ENCODE data around the gene CFAP410.

Gene CFAP410

DNA sequence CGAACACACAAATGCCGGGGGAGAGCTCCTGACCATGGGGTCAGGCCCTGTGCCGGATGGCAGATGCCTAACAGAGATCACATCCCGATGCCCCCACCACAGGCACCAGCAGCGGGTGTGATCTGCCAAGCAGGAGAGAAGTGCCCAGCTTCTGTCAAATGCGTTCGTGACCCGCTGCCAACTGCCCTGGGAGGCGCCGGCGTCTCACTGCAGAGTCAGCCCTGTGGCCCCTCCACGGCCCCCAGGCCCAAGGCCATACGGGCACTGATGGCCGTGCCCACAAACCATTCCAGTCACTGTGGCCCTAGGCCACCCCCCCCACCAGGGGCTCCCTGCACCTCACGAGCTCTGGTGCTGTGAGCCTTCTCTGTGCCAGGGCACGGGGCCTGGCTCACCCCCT lies 8.0 kb downstream of the CFAP410 start:
- Mint-ChIP-seq H3K27me3 (no peaks in the 10 kb centered on the region), H3K4me3 (no peak overlapping the region), H3K4me1 (peaks cover 4% of the 10 kb centered on the region), H3K27ac (peak overlapping the region; percentile 31 to 85), H3K9me3 (no peaks in the 10 kb centered on the region)
- ATAC-seq: no peak
- no peak for DNase-seq

DNA sequence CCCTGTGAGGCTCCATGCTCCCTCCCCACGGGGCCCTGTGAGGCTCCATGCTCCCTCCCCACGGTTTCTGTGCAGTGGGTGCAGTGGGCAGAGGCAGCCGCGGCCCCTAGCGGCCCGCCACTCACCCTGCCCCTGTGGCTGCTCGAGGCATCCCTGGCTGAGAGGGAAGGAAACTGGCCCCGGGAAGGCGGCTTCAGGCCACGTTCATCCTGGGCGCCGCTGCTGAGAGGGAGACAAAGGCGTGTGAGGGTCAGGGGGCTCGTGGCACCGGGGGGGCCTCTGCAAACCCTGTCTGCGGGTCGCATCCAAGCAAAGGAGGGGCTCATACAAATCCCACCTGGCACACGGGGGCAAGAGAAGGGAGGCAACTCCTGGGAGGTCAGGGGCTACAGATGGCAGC lies 8.5 kb downstream of the CFAP410 start:
- no peak for ATAC-seq
- peaks cover 4% of the 10 kb centered on the region for H3K4me1 Mint-ChIP-seq
- peak overlapping the region in 1 of 2 donors; percentile 85 for H3K27ac Mint-ChIP-seq
- H3K9me3 Mint-ChIP-seq: no peaks in the 10 kb centered on the region
- H3K27me3 Mint-ChIP-seq: no peaks in the 10 kb centered on the region
- no peak overlapping the region for H3K4me3 Mint-ChIP-seq
- DNase-seq: no peak

DNA sequence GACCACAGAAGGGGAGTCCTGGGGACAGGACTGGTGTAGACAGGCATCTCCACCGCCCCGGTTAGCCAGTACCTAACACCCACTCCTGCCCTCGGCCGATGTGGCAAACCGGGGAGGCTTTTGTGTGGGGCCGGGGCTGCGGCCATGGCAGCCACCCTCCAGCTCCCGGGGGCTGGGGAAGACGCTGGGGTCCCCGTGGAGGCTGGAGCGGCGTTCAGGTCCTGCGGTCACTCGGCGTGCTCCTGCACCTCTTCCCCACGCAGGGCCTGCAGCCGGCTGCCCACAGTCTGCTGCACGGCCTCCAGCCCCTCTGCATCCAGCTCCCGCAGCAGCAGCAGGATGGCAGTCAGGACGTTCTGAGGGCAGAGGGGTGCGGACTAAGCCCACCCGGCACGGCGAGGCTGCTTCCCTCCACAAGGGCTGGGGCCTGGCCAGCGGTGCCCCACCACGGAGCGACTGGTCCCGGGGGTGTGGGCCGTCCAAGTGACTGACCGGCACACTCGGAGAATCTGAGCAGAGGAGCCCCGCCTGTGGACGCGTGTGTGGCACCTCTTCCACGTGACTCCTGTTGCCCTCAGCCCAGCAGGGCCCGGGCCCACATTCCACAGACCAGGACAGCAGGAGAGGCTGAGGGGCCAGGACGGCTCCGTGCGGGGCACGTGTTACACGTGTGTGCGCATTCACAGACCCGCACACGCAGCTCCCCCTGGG lies 9.1 kb downstream of the CFAP410 start:
- DNase-seq: no peak
- H3K27ac Mint-ChIP-seq: no peak overlapping the region
- H3K4me1 Mint-ChIP-seq: peaks cover 4% of the 10 kb centered on the region
- no peaks in the 10 kb centered on the region for H3K27me3 Mint-ChIP-seq
- peak; percentile 5 for ATAC-seq
- H3K4me3 Mint-ChIP-seq: no peak overlapping the region
- H3K9me3 Mint-ChIP-seq: no peaks in the 10 kb centered on the region

DNA sequence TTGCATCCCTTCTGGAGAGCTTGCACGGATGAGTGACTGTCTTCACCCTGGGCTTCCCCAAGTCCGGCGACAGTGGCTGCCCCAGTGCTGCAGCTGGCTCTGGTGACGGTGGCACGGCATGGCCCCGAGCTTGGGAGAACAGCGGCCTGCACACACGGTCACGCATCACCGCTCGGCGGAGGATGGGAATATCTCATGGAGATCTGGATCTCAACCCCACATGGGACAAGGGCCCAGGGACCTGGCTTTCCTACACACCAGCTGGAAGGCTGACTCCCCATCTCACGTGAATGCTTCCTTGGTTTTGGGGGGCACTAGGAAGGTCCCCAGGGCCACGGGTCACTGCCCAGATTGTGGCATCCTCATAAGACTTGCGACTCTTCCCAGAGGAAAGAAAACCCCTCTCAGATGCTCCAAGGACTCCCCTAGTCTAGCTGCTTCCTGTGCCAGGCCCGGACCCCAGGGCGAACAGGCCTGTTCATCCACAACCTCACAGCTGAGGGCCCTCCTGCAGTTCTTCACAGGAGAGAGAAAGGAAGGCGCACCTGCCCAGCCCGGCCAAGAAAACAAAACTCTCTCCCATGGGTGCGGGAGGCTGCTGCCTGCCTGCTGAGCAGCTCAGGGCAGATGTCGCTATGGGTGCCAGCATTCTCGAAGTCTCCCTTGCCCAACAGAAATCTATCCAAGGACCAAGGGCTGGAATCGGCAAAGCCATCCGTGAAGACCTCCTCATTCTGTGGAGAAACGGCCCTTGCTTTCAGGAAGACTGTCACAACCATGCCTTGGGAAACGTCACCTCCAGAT lies 9.9 kb downstream of the CFAP410 start:
- ATAC-seq (no peak), DNase-seq (no peak)
- Mint-ChIP-seq H3K4me1 (peaks cover 4% of the 10 kb centered on the region), H3K4me3 (no peak overlapping the region), H3K27me3 (no peaks in the 10 kb centered on the region), H3K27ac (peak overlapping the region in 1 of 2 donors; percentile 61), H3K9me3 (no peaks in the 10 kb centered on the region)

DNA sequence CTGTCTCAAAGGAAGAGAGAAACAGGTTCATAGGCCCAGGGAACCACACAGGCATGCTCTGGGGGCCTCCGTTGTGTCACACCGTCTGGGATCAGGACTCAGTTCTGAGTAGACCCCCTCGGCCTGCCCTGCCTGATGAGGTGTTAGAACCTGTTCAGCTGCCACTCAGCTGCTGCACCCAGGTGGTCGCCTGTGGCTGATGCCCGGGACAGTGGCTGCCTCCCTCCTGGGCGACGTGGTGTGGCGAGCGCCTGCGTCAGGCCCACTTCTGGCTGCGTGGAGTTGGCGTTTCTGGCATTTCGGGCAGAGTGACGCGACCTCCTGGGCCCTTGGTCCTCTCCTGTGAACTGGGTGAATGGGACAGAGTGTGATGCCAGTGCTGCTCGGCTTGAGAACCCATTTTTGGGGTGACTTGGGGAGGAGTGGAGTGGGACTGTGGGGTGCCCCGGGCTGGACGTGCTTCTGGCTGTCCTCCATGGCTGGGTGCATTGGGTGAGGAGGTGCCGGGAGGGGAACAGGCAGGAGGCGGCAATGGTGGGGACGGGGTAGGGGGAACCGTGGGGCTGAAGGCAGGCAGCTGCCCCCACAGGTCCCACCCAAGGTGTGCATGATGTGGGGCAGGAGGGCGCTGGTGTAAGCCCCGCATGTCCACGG lies 10.8 kb downstream of the CFAP410 start:
- Mint-ChIP-seq H3K27ac (peak overlapping the region in 1 of 2 donors; percentile 59), H3K27me3 (no peaks in the 10 kb centered on the region), H3K4me3 (no peak overlapping the region), H3K9me3 (no peaks in the 10 kb centered on the region), H3K4me1 (peaks cover 4% of the 10 kb centered on the region)
- ATAC-seq (no peak), DNase-seq (no peak)

DNA sequence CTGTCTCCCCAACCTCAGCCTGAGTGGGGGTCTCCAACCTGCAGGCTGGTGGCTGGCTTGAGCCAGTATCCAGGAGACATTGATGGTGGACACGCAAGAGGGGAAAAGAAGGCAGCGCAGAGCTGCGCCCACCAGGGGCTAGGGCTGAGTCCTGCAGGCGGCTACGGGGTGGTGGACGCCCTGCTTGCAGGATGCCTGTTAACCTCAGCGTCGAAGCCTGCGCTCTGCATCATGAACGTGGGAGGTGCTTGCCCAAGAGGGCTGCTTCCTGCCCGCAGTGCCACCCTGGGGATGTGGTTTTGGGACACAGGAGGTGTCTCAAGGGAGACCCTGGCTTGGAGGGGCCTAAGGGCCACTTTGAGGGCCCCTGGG lies 11.6 kb downstream of the CFAP410 start:
- Mint-ChIP-seq H3K4me1 (peaks cover 4% of the 10 kb centered on the region), H3K9me3 (no peaks in the 10 kb centered on the region), H3K4me3 (no peak overlapping the region), H3K27ac (peak overlapping the region; percentile 71 to 78), H3K27me3 (no peaks in the 10 kb centered on the region)
- no peak for ATAC-seq
- DNase-seq: no peak

DNA sequence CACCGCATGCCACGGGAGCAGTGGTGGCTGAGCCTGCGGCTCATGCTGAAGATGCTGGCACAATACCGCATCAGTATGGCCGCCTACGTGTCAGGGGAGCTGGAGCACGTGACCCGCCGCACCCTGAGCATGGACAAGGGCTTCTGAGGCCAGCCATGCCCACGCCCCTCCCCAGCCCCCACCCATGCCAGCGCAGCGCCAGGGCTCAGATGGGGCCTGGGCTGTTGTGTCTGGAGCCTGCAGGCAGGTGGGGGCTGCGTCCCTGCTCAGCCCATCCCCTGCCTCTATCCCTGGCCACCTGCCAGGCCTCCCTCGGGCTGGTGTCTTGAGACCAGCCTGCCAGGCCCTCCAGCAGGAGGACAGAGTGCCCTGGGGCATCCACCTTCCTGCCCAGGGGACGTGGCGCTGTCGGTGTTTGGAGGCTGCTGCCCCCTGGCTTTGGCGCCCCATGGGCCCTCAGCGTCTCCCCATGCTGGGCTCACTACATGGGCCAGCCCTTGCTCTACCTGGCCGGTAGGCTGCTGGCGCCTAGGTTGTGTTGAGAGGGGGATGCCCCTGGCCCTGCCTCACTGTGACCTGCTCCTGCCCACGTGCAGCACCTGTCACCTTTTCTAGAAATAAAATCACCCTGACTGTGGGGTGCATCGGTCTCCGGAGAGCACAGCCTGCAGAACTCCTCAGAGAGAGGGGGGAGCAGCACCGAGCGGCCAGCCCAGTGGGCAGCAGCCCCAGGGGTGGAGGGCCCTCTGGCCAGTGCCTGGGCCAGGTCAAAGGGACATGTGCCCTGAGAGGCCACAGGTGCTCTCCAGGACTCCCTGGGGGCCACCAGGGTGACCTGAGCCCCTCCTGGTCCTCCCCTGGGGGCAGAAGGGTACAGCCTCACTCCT lies 12.2 kb downstream of the CFAP410 start:
- ATAC-seq: no peak
- Mint-ChIP-seq H3K4me3 (no peak overlapping the region), H3K9me3 (no peaks in the 10 kb centered on the region), H3K27me3 (no peaks in the 10 kb centered on the region), H3K4me1 (peaks cover 4% of the 10 kb centered on the region), H3K27ac (peak overlapping the region; percentile 71 to 78)
- no peak for DNase-seq

DNA sequence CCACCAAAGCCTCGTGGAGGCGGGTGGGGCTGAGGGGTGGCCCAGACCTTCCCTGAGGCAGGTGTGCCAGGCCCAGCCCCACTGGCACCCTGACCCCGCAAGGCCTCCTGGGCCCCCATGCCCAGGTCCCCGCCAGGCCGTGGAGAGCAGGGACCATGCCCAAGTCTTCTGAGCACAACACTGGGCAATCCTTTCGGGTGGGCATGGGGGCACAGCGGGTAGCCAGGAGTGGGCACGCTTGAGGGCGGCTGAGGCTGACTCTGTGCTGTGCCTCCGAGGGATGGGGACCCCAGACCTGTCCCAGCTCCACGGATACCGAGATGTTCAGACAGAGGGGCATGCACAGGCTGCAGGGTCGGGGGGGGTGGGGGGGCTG lies 12.9 kb downstream of the CFAP410 start:
- no peak overlapping the region for H3K27ac Mint-ChIP-seq
- H3K4me1 Mint-ChIP-seq: no peaks in the 10 kb centered on the region
- ATAC-seq: no peak
- no peak overlapping the region for H3K4me3 Mint-ChIP-seq
- no peaks in the 10 kb centered on the region for H3K27me3 Mint-ChIP-seq
- no peak for DNase-seq
- H3K9me3 Mint-ChIP-seq: no peaks in the 10 kb centered on the region

DNA sequence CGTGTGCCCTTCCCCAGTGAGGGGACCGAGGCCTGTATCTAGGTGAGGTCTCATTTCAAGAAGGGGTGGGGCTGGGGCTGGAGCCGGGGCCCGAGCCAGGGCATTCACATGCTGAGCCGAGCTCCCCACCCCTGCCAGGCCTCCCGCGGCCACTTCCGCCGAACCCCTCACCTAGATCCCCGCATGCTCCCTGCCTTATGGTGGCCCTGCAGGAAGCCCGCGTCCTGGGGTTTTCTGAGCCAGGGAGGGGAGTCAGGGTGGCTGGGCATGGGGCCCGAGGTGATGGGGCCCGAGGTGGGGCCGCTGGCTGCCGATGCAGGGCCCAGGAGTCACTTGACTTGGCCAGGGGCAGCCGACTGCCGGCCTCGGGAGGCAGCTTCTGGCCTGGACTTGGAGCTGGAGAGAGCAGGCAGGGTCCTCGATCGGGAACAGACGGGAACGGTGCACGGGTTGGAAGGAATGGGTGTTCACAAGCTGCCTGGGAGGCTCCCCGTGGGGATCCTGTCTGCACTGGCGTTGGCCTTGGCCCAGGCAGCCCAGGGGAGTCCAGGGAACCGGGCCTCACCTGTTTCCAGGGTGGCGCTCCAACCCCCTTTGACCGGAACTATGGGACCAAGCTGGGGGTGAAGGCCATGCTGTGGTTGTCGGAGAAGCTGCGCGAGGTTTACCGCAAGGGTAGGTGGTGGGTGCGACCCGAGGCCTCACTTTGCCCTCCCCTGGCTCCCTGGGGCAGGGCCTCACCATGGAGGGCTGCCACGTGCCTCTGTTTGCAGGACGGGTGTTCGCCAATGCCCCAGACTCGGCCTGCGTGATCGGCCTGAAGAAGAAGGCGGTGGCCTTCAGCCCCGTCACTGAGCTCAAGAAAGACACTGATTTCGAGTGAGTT lies 13.6 kb downstream of the CFAP410 start:
- peak overlapping the region in 1 of 2 donors; percentile 93 for H3K27ac Mint-ChIP-seq
- ATAC-seq (no peak), DNase-seq (no peak)
- H3K9me3 Mint-ChIP-seq: no peaks in the 10 kb centered on the region
- H3K4me3 Mint-ChIP-seq: no peak overlapping the region
- H3K27me3 Mint-ChIP-seq: no peaks in the 10 kb centered on the region
- H3K4me1 Mint-ChIP-seq: no peaks in the 10 kb centered on the region

DNA sequence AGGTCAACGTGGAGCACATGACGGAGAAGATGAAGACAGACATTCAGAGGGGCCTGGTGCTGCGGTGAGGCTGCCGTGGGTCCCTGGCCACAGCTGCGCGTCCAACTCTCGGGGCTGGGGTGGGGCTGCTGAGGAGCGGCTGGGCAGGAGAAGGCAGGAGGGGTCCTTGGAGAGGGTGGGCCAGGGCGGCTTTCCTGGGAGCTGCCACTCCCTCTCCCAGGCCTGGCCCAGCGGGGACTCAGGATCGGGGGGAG lies 14.4 kb downstream of the CFAP410 start:
- Mint-ChIP-seq H3K4me1 (no peaks in the 10 kb centered on the region), H3K9me3 (no peaks in the 10 kb centered on the region), H3K4me3 (no peak overlapping the region), H3K27ac (no peak overlapping the region), H3K27me3 (no peaks in the 10 kb centered on the region)
- ATAC-seq: no peak
- no peak for DNase-seq

DNA sequence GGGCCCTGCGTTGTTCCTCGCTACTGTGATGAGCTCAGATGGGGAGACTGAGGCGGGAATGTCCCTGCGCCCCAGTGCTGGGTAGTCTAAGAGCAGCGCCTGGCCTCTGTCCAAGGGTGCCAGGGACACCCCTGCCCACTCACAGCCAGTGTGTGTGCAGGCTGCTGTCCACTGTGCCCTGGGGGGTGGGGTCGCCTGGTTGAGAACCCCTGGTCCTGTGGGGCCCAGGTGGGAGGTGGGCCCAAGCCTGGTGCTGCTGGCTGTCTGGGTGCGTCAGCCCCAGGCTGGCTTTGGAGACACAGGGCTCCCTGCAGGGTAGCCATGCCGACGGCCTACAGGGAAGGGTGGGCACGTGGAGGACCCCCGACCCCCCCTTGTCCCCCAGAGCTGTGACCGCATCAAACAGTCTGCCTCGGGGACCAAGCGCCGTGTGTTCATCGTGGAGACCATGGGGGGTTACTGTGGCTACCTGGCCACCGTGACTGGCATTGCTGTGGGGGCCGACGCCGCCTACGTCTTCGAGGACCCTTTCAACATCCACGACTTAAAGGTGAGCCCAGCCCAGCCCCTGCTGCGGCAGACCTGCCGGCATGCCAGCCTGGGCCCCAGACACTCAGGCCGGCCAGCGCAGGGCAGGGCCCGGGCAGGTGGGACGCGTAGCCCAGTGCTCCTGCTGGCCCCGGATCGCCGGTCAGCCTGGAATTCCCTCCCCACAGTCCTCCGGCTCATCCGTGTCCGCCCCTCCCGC lies 14.9 kb downstream of the CFAP410 start:
- H3K27ac Mint-ChIP-seq: no peak overlapping the region
- ATAC-seq (no peak), DNase-seq (no peak)
- H3K4me1 Mint-ChIP-seq: no peaks in the 10 kb centered on the region
- no peaks in the 10 kb centered on the region for H3K27me3 Mint-ChIP-seq
- H3K4me3 Mint-ChIP-seq: no peak overlapping the region
- no peaks in the 10 kb centered on the region for H3K9me3 Mint-ChIP-seq

DNA sequence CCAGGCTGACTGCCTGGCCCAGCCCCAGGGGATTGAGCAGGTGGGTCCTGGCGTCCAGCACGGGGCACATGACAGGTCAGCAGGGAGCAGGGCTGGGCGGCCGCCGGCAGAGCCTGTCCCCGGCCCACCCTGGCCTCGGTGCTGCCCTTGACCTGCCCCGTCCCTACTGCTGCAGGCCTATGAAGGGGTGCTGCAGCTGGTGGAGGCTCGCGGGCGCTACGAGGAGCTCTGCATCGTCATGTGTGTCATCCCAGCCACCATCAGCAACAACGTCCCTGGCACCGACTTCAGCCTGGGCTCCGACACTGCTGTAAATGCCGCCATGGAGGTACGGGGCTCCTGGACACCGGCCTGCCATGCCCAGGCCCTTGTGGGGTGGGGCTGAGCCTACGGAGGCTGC lies 15.6 kb downstream of the CFAP410 start:
- ATAC-seq (no peak), DNase-seq (no peak)
- Mint-ChIP-seq H3K27me3 (no peaks in the 10 kb centered on the region), H3K9me3 (no peaks in the 10 kb centered on the region), H3K4me3 (no peak overlapping the region), H3K27ac (no peak overlapping the region), H3K4me1 (no peaks in the 10 kb centered on the region)

DNA sequence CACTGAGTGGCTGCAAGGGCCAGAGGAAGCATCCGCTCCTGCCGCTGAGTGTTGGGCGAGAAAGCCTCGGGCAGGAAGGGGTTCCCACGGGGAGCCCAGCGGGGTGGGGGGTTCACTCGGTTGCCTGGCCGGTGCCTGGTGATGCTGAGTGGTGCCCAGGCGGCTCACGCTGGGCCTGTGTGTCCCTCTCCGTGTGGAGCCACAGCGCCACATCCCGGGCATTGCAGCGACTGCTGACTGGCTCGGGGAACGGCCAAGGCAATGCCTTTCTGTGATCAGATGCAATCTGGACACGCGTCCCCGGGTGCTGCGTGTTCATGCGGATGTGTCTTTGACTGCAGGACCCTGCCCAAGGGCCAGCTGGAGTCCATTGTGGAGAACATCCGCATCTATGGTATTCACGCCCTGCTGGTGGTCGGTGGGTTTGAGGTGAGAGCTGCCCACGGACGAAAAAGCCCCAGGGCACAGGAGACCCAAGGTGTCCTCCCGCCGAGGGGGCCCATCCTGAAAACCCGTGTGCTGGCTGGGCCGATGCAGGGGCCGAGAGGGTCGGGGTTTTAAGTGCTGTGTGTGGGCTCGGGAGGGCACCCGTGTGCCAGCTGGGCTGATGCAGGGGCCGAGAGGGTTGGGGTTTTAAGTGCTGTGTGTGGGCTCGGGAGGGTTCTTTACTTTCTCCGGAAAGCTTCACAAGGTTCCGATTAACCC lies 16.4 kb downstream of the CFAP410 start:
- Mint-ChIP-seq H3K9me3 (no peaks in the 10 kb centered on the region), H3K27me3 (no peaks in the 10 kb centered on the region), H3K4me1 (no peaks in the 10 kb centered on the region), H3K4me3 (no peak overlapping the region), H3K27ac (no peak overlapping the region)
- ATAC-seq (no peak), DNase-seq (no peak)

Data from stimulated activated naive CD8-positive, alpha-beta T cell treated with anti-CD3 and anti-CD28 coated beads, Interleukin-15, amount 100 ng/mL, for 72 hours (primary cell).